GM18858 (cell line): ENCODE results near the gene COBLL1.
A peak's percentile ranks its signal among the peaks of the same experiment; 100 is the strongest.
"Not testable (repeated sequence)": the region's sequence is repeated elsewhere in the genome, so short reads cannot be mapped to it uniquely, and the experiment has no call there.

Experiments
- ATAC-seq: cut with Tn5 transposase; IDR thresholded peaks from one replicate; pipeline ENCODE4 v1.9.1; 2021; ENCODE audit not compliant: unreplicated experiment

COBLL1 gene

GRCh38 chr2:164859906-164860693, 18.5 kb upstream of the COBLL1 start:
- ATAC-seq, result not testable (repeated sequence)

- no peak for ATAC-seq
Measured at GRCh38 chr2:164859251-164859818, 17.7 kb upstream of the COBLL1 start.

- ATAC-seq, result no peak
Measured at GRCh38 chr2:164852086-164852485, 10.5 kb upstream of the COBLL1 start.

GRCh38 chr2:164850235-164850634, 8.6 kb upstream of the COBLL1 start:
- ATAC-seq, result no peak

GRCh38 chr2:164849506-164849905, 7.9 kb upstream of the COBLL1 start:
- no peak for ATAC-seq

GRCh38 chr2:164847981-164848741, 6.5 kb upstream of the COBLL1 start:
- ATAC-seq, result no peak

- ATAC-seq, result no peak
Measured at GRCh38 chr2:164847291-164847690, 5.7 kb upstream of the COBLL1 start.

- ATAC-seq, result no peak
Measured at GRCh38 chr2:164846276-164846675, 4.7 kb upstream of the COBLL1 start.

- ATAC-seq, result no peak
Measured at GRCh38 chr2:164843346-164843911, 1.8 kb upstream of the COBLL1 start.

GRCh38 chr2:164842624-164842966, 972 bp upstream of the COBLL1 start:
- no peak for ATAC-seq

- peak; percentile 46 for ATAC-seq
Measured at GRCh38 chr2:164840930-164841718, 499 bp downstream of the COBLL1 start.

GRCh38 chr2:164840458-164840929, 1.1 kb downstream of the COBLL1 start:
- ATAC-seq, result no peak

GRCh38 chr2:164839914-164840457, 1.6 kb downstream of the COBLL1 start:
- ATAC-seq, result no peak

GRCh38 chr2:164837807-164838206, 3.8 kb downstream of the COBLL1 start:
- ATAC-seq, result no peak

GRCh38 chr2:164836907-164837306, 4.7 kb downstream of the COBLL1 start:
- no peak for ATAC-seq

GRCh38 chr2:164835302-164835701, 6.3 kb downstream of the COBLL1 start:
- no peak for ATAC-seq

GRCh38 chr2:164831887-164832286, 9.7 kb downstream of the COBLL1 start:
- no peak for ATAC-seq

GRCh38 chr2:164831180-164831579, 10.4 kb downstream of the COBLL1 start:
- ATAC-seq, result no peak

- ATAC-seq, result no peak
Measured at GRCh38 chr2:164826293-164827243, 15.1 kb downstream of the COBLL1 start.
